CD4-positive, alpha-beta T cell treated with Interleukin-15 for 1 hour (primary cell): ENCODE results near the gene EIF1.
"Not testable (repeated sequence)": the region's sequence is repeated elsewhere in the genome, so short reads cannot be mapped to it uniquely, and the experiment has no call there.

ENCODE experiments used
- DNase-seq: peaks from one replicate; pipeline ENCODE4 v3.0.0-alpha.2; 2020

The EIF1 gene

GRCh38 chr17:41656249-41657023, 32.2 kb upstream of the EIF1 start:
- DNase-seq, result no peak

- no peak for DNase-seq
These were observed 31.4 kb upstream of the EIF1 start for GRCh38 chr17:41657176-41657754.

GRCh38 chr17:41657936-41658335, 30.7 kb upstream of the EIF1 start:
- no peak for DNase-seq

GRCh38 chr17:41658846-41659245, 29.8 kb upstream of the EIF1 start:
- DNase-seq, result no peak

- DNase-seq, result no peak
These were observed 29.1 kb upstream of the EIF1 start for GRCh38 chr17:41659427-41660212.

GRCh38 chr17:41660221-41660711, 28.4 kb upstream of the EIF1 start:
- no peak for DNase-seq

- DNase-seq, result no peak
These were observed 25.1 kb upstream of the EIF1 start for GRCh38 chr17:41663451-41664171.

GRCh38 chr17:41664172-41664457, 24.6 kb upstream of the EIF1 start:
- DNase-seq, result no peak

- no peak for DNase-seq
These were observed 23.8 kb upstream of the EIF1 start for GRCh38 chr17:41664587-41665565.

- DNase-seq, result peak; percentile 91
These were observed 23.0 kb upstream of the EIF1 start for GRCh38 chr17:41665566-41666236.

- DNase-seq, result peak; percentile 95
These were observed 22.4 kb upstream of the EIF1 start for GRCh38 chr17:41666237-41666641.

GRCh38 chr17:41666708-41667279, 21.9 kb upstream of the EIF1 start:
- DNase-seq, result peak; percentile 88

- no peak for DNase-seq
These were observed 21.2 kb upstream of the EIF1 start for GRCh38 chr17:41667280-41668041.

GRCh38 chr17:41672153-41672552, 16.5 kb upstream of the EIF1 start:
- no peak for DNase-seq

GRCh38 chr17:41675157-41676057, 13.3 kb upstream of the EIF1 start:
- not testable (repeated sequence) for DNase-seq

- DNase-seq, result no peak
These were observed 12.6 kb upstream of the EIF1 start for GRCh38 chr17:41676058-41676419.

- no peak for DNase-seq
These were observed 10.2 kb upstream of the EIF1 start for GRCh38 chr17:41678411-41678906.

- DNase-seq, result peak; percentile 81
These were observed 9.6 kb upstream of the EIF1 start for GRCh38 chr17:41678907-41679739.
